H1 (cell line): ENCODE data around the gene GFY. TPM values are rescaled to one million over a fixed set of nuclear protein-coding genes. Genes with fewer than 3 reads are reported as not detected.
A peak's percentile ranks its signal among the peaks of the same experiment; 100 is the strongest.
"Not testable (repeated sequence)": the region's sequence is repeated elsewhere in the genome, so short reads cannot be mapped to it uniquely, and the experiment has no call there.

Experiments
- CTCF ChIA-PET: fragments of 300-600 bp; sonication (Branson Sonifier 250); formaldehyde crosslinking; loops from one replicate; lab custom pipeline; 2021; ENCODE audit not compliant: partially characterized antibody; lab: Charles Lee
- POLR2A ChIA-PET: fragments of 300-600 bp; sonication (Branson Sonifier 250); formaldehyde crosslinking; loops from one replicate; lab custom pipeline; 2021; ENCODE audit warnings: inconsistent platforms; ENCODE audit not compliant: partially characterized antibody; lab: Charles Lee
- DNase-seq, 2 experiments: peaks; one replicate each; pipeline versions ENCODE4 v3.0.0 to v3.0.0-alpha.2; 2010 to 2022; ENCODE audit warnings: low spot score in 2 of 2, low read depth in 1 of 2, mixed read lengths in 1 of 2
- FAIRE-seq: peaks from 2 replicates; lab custom pipeline; 2011; peaks lifted over from hg19 to GRCh38; lab: Jason Lieb, UNC
- H2AFZ ChIP-seq: 2 replicates; pipeline ENCODE4 v1.8.1; 2012; ENCODE audit warnings: low read length, inconsistent platforms
- H2AK5ac ChIP-seq: 2 replicates; pipeline ENCODE4 v1.6.1; 2013; ENCODE audit warnings: low read depth, low read length
- H2BK120ac ChIP-seq: replicated peaks from 2 replicates; pipeline ENCODE3; 2013; ENCODE audit warnings: low read depth, low read length, inconsistent platforms
- H2BK12ac ChIP-seq: 2 replicates; pipeline ENCODE4 v1.6.1; 2013; ENCODE audit warnings: low read depth, low read length
- H2BK15ac ChIP-seq: 2 replicates; pipeline ENCODE4 v1.6.1; 2013; ENCODE audit warnings: low read length
- H2BK20ac ChIP-seq: 2 replicates; pipeline ENCODE4 v1.6.1; 2013; ENCODE audit warnings: low read length
- H2BK5ac ChIP-seq: 2 replicates; pipeline ENCODE4 v1.6.1; 2013; ENCODE audit warnings: low read depth, low read length
- H3K14ac ChIP-seq: 2 replicates; pipeline ENCODE4 v1.6.1; 2013; ENCODE audit warnings: inconsistent platforms; ENCODE audit not compliant: insufficient read length
- H3K18ac ChIP-seq: 2 replicates; pipeline ENCODE4 v1.6.1; 2013; ENCODE audit warnings: low read length; ENCODE audit errors: extremely low read depth
- H3K23ac ChIP-seq: 2 replicates; pipeline ENCODE4 v1.6.1; 2013; ENCODE audit warnings: inconsistent platforms; ENCODE audit not compliant: insufficient read length
- H3K23me2 ChIP-seq: 2 replicates; pipeline ENCODE4 v1.6.1; 2013; ENCODE audit warnings: low read depth, low read length
- H3K27ac ChIP-seq: 2 replicates; pipeline ENCODE4 v1.6.1; 2011; ENCODE audit warnings: low read depth, low read length, inconsistent platforms
- H3K27me3 ChIP-seq, 4 experiments: replicated peaks in 1 of 4; 1 replicate in 1 of 4; 2 replicates in 3 of 4; pipeline versions ENCODE4 v1.6.1 to v1.8.1; 2011 to 2013; ENCODE audit warnings: low read length in 3 of 4, mild to moderate bottlenecking in 3 of 4, inconsistent platforms in 2 of 4, mixed read lengths in 2 of 4, moderate library complexity in 1 of 4; ENCODE audit not compliant: control insufficient read depth in 3 of 4, insufficient read depth in 3 of 4; ENCODE audit errors: extremely low read depth in 1 of 4
- H3K36me3 ChIP-seq, 4 experiments: 2 replicates each; pipeline versions ENCODE4 v1.6.1 to v1.8.1; 2011 to 2013; ENCODE audit warnings: mild to moderate bottlenecking in 4 of 4, low read length in 3 of 4, moderate library complexity in 2 of 4, control low read depth in 1 of 4, inconsistent platforms in 1 of 4; ENCODE audit not compliant: insufficient read depth in 4 of 4, control insufficient read depth in 2 of 4
- H3K4ac ChIP-seq: replicated peaks from 2 replicates; pipeline ENCODE3; 2013; ENCODE audit warnings: low read length, low read depth, mixed read lengths, inconsistent platforms; ENCODE audit not compliant: insufficient read length
- H3K4me1 ChIP-seq, 4 experiments: replicated peaks in 1 of 4; 1 replicate in 1 of 4; 2 replicates in 3 of 4; pipeline versions ENCODE4 v1.6.1 to v1.8.1; 2011 to 2013; ENCODE audit warnings: low read length in 3 of 4, inconsistent platforms in 2 of 4, mixed read lengths in 1 of 4; ENCODE audit not compliant: insufficient read depth in 4 of 4, control insufficient read depth in 3 of 4
- H3K4me2 ChIP-seq, 2 experiments: 2 replicates each; pipeline versions ENCODE4 v1.6.1 to v1.8.1; 2011 to 2013; ENCODE audit warnings: low read depth in 2 of 2, low read length in 2 of 2, control low read depth in 1 of 2, inconsistent platforms in 1 of 2, mild to moderate bottlenecking in 1 of 2; ENCODE audit not compliant: insufficient read depth in 1 of 2
- H3K4me3 ChIP-seq, 4 experiments: fragments of 200-600, 300-600 bp in 1 of 4; sonication (generic), shearing (Covaris generic), sonication (Bioruptor Twin) in 1 of 4; 2 replicates each; pipeline versions ENCODE4 v1.5.1 to v1.8.1; 2011 to 2016; ENCODE audit warnings: low read length in 4 of 4, low read depth in 3 of 4, control low read depth in 2 of 4, inconsistent platforms in 2 of 4, mild to moderate bottlenecking in 2 of 4, mixed read lengths in 1 of 4, moderate library complexity in 1 of 4; ENCODE audit not compliant: insufficient read depth in 2 of 4; ENCODE audit errors: extremely low read depth in 1 of 4
- H3K56ac ChIP-seq: replicated peaks from 2 replicates; pipeline ENCODE3; 2013; ENCODE audit warnings: low read depth, mild to moderate bottlenecking, mixed read lengths, low read length, inconsistent platforms; ENCODE audit not compliant: insufficient read length
- H3K79me1 ChIP-seq: 2 replicates; pipeline ENCODE4 v1.6.1; 2013; ENCODE audit warnings: low read depth, low read length, control low read depth
- H3K79me2 ChIP-seq, 2 experiments: 2 replicates each; pipeline versions ENCODE4 v1.6.1 to v1.8.1; 2012 to 2013; ENCODE audit warnings: low read length in 2 of 2, mild to moderate bottlenecking in 2 of 2, inconsistent platforms in 1 of 2; ENCODE audit not compliant: insufficient read depth in 2 of 2, control insufficient read depth in 1 of 2
- H3K9ac ChIP-seq, 4 experiments: replicated peaks in 1 of 4; 1 replicate in 1 of 4; 2 replicates in 3 of 4; pipeline versions ENCODE4 v1.6.1 to v1.8.1; 2011 to 2013; ENCODE audit warnings: low read depth in 3 of 4, low read length in 3 of 4, control low read depth in 2 of 4, mild to moderate bottlenecking in 2 of 4, moderate library complexity in 2 of 4, inconsistent platforms in 1 of 4; ENCODE audit errors: extremely low read depth in 1 of 4
- H3K9me3 ChIP-seq, 2 experiments: 2 replicates each; pipeline versions ENCODE4 v1.6.1 to v1.8.1; 2012 to 2013; ENCODE audit warnings: mild to moderate bottlenecking in 2 of 2, moderate library complexity in 2 of 2, control low read depth in 1 of 2, inconsistent platforms in 1 of 2, low read depth in 1 of 2, low read length in 1 of 2, mixed read lengths in 1 of 2; ENCODE audit not compliant: insufficient read depth in 2 of 2
- H4K20me1 ChIP-seq, 2 experiments: replicated peaks in 1 of 2; 2 replicates each; pipeline versions ENCODE3 to v1.8.1; 2011 to 2013; ENCODE audit warnings: inconsistent platforms in 2 of 2, low read length in 2 of 2, mild to moderate bottlenecking in 1 of 2; ENCODE audit not compliant: insufficient read depth in 2 of 2, control insufficient read depth in 1 of 2
- H4K5ac ChIP-seq: 2 replicates; pipeline ENCODE4 v1.6.1; 2013; ENCODE audit warnings: low read length, low read depth, mixed read lengths, inconsistent platforms; ENCODE audit not compliant: insufficient read length
- H4K8ac ChIP-seq: 2 replicates; pipeline ENCODE4 v1.8.0; 2013; ENCODE audit warnings: mild to moderate bottlenecking, moderate library complexity, low read length, inconsistent platforms; ENCODE audit not compliant: insufficient read depth; ENCODE audit errors: extremely low read depth
- H4K91ac ChIP-seq: replicated peaks from 2 replicates; pipeline ENCODE3; 2013; ENCODE audit warnings: low read length, mixed read lengths, inconsistent platforms; ENCODE audit not compliant: insufficient read length
- WGBS, 2 experiments: shearing (Covaris generic) in 1 of 2; methylation state at CpG; one replicate each; pipeline versions ENCODE4 v1.1.6 to v1.1.7; 2013 to 2015; ENCODE audit warnings: low lambda C conversion rate in 2 of 2, mixed read lengths in 2 of 2, inconsistent platforms in 1 of 2, low coverage in 1 of 2, missing lambda C conversion rate in 1 of 2; ENCODE audit not compliant: insufficient replicate concordance in 2 of 2, insufficient coverage in 1 of 2, insufficient read length in 1 of 2; ENCODE audit errors: extremely low coverage in 1 of 2, missing lambda C conversion rate in 1 of 2; 5-methylcytosine and 5-hydroxymethylcytosine counted together
- polyA plus RNA-seq, 7 experiments: library from polyadenylated mRNA; depleted of rRNA in 3 of 7; stranded (reverse) in 5 of 7; unstranded in 2 of 7; fragments of >200 nt in 5 of 7; fragments of 200-250 nt in 2 of 7; gene quantifications; 1 replicate in 5 of 7; 2 replicates in 1 of 7; 4 replicates in 1 of 7; pipeline versions ENCODE4 v1.2.1 to v1.2.3, GENCODE V29; 2011 to 2013; ENCODE audit warnings: missing spikeins in 2 of 7, mixed read lengths in 2 of 7
- total RNA-seq: library from RNA; stranded (reverse); fragmentation: NEBNext Ultra II Directional; extraction: Animal tissue kit (Norgen Biotek cat#: 25700); gene quantifications from 2 replicates; pipeline ENCODE4 v1.2.1, GENCODE V29; 2021

GFY gene
- total and polyA plus RNA-seq, 2 of the 8 experiments (the other 6 are each of a cell fraction or from before 2014, with no cell fraction given): 0.68 to 0.93 TPM

GRCh38 chr19:49444100-49444700, 19.0 kb downstream of the GFY start:
- 76% methylated on average over 3 of the region's 5 CpGs; no CpG with 5 or more reads in 1 of the 2 experiments for WGBS, 2 experiments
- Histone ChIP-seq H3K4me1 (peaks cover 0 to 14% (median 12%) of the 10 kb centered on the region in 4 experiments; a peak in 6 of 7 replicates), H3K4me2 (peak overlapping the region; percentile 53 to 72; a peak in 2 of 4 replicates), H3K27me3 (peaks cover 14 to 19% (median 18%) of the 10 kb centered on the region in 4 experiments), H3K23me2 (peaks cover 18% of the 10 kb centered on the region; the same call in 1 of the 2 replicates), H3K36me3 (peaks cover 9 to 14% (median 12%) of the 10 kb centered on the region in 4 experiments; a peak in 6 of 8 replicates), H4K20me1 (peaks cover 9 to 13% of the 10 kb centered on the region in 2 experiments)
- not testable (repeated sequence) for H3K9ac ChIP-seq, H3K4ac ChIP-seq, H2BK20ac ChIP-seq, H2AFZ ChIP-seq, H4K8ac ChIP-seq, H4K91ac ChIP-seq, H2BK120ac ChIP-seq, H2AK5ac ChIP-seq, H3K23ac ChIP-seq, H2BK12ac ChIP-seq, H3K18ac ChIP-seq, H2BK5ac ChIP-seq, H2BK15ac ChIP-seq, H3K27ac ChIP-seq, H3K9me3 ChIP-seq, H3K14ac ChIP-seq, H3K56ac ChIP-seq, FAIRE-seq, H3K79me2 ChIP-seq, H3K79me1 ChIP-seq, H3K4me3 ChIP-seq, H4K5ac ChIP-seq, DNase-seq
- POLR2A ChIA-PET: interaction anchor here (0.6 to 1.6 kb wide), 6 partner anchors 45 to 570 kb away, joined by 3 to 5 read pairs (median 3); no protein-coding TSS in a partner anchor
- CTCF ChIA-PET: interaction anchor here (0.6 to 7.9 kb wide), 12 partner anchors 10 to 584 kb away, joined by 3 to 88 read pairs (median 4); no protein-coding TSS in a partner anchor
